ENCODE measurements around the gene ABLIM1. TPM values are rescaled to one million over a fixed set of nuclear protein-coding genes. Genes with fewer than 3 reads are reported as not detected.

ABLIM1 gene
- total and polyA plus RNA-seq, 2 of the 4 experiments (the other 2 are of a cell fraction): 7.7 to 9.9 TPM

DNA sequence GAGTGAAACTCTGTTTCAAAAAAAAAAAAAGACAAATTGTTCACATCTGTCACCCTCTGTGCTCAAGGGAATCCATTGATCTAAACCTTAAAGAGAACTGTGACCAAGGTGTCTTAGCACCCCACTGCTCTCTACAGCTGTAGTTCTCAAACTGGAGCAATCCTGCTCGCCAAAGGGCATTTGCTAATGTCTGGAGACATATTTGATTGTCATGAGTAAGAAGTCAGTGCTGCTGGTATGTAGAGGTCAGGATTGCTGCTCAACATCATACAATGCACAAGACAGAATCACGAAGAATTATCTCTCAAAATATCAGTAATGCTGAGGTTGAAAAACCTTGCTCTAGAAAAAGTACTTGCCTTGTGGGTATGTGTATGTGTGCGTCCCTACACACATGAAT lies 30.0 kb downstream of the ABLIM1 start:
- POLR2A ChIA-PET (ENCODE audit: unreplicated experiment): no interaction called here
- no peak overlapping the region for H2BK15ac ChIP-seq (ENCODE audit: low read depth, low read length)

More for the DNA sequence above, 30.0 kb downstream of the ABLIM1 start:
- Histone ChIP-seq H3K14ac (replicated peaks; ENCODE audit: low read depth, low read length) (no peak overlapping the region), H4K8ac (ENCODE audit: low read depth in 2 of 2, low read length in 2 of 2) (no peak overlapping the region), H3K4me1 (ENCODE audit: control insufficient read depth, insufficient read depth, low read length) (peaks cover 13% of the 10 kb centered on the region), H2AK9ac (replicated peaks; ENCODE audit: low read depth, low read length, poor library complexity) (no peak overlapping the region), H3K9ac (ENCODE audit: low read depth, low read length) (no peak overlapping the region), H2BK120ac (ENCODE audit: low read depth, low read length) (no peak overlapping the region), H4K91ac (ENCODE audit: insufficient read depth, low read depth, low read length) (no peak overlapping the region), H3K9me1 (ENCODE audit: insufficient read depth, low read length) (peaks cover 12% of the 10 kb centered on the region), H3K79me1 (ENCODE audit: low read depth in 1 of 2, low read length in 2 of 2) (no peaks in the 10 kb centered on the region), H4K5ac (ENCODE audit: low read depth, low read length) (no peak overlapping the region), H3K4ac (ENCODE audit: low read depth, low read length) (no peak overlapping the region), H3K27me3 (ENCODE audit: control insufficient read depth, insufficient read depth, low read length) (peaks cover 5% of the 10 kb centered on the region; the same call in 1 of the 2 replicates), H2AFZ (replicated peaks; ENCODE audit: low read length, poor library complexity) (no peak overlapping the region), H3K56ac (ENCODE audit: extremely low read depth, insufficient read depth, low read length) (no peak overlapping the region), H2AK5ac (ENCODE audit: low read depth, low read length) (no peak overlapping the region), H4K20me1 (ENCODE audit: insufficient read depth, low read length) (peaks cover 17% of the 10 kb centered on the region), H3K18ac (ENCODE audit: low read depth, low read length) (no peak overlapping the region), H3K9me3 (ENCODE audit: control insufficient read depth, insufficient read depth, low read length) (no peaks in the 10 kb centered on the region), H3K23ac (ENCODE audit: low read depth, low read length) (no peak overlapping the region), H2BK20ac (ENCODE audit: low read depth, low read length) (no peak overlapping the region), H3K27ac (ENCODE audit: insufficient read depth, low read length) (no peak overlapping the region), H3K4me3 (ENCODE audit: insufficient read depth, low read depth, low read length) (no peak overlapping the region), H3K4me2 (ENCODE audit: low read depth, low read length) (no peak overlapping the region), H2BK5ac (ENCODE audit: low read depth, low read length, poor library complexity, severe bottlenecking) (no peak overlapping the region), H3K36me3 (ENCODE audit: control insufficient read depth, insufficient read depth, low read length) (no peaks in the 10 kb centered on the region)
- TF ChIP-seq CHD1 (IDR thresholded peaks at IDR 0.05; ENCODE audit: low read depth, low read length): no peak
- TF ChIP-seq MAFK (IDR thresholded peaks at IDR 0.05; ENCODE audit: low read depth, low read length): no peak
- no peak for TF ChIP-seq MXI1 (IDR thresholded peaks at IDR 0.05; ENCODE audit: borderline replicate concordance, low read depth, low read length)
- no peak for TF ChIP-seq NFE2L2 (IDR thresholded peaks at IDR 0.05; ENCODE audit: low read depth, low read length)
- no peak for TF ChIP-seq POLR2A (IDR thresholded peaks at IDR 0.05; ENCODE audit: low read depth, low read length)
- no peak for TF ChIP-seq CEBPB (IDR thresholded peaks at IDR 0.05; ENCODE audit: low read depth, low read length)
- TF ChIP-seq, protein P1, sequence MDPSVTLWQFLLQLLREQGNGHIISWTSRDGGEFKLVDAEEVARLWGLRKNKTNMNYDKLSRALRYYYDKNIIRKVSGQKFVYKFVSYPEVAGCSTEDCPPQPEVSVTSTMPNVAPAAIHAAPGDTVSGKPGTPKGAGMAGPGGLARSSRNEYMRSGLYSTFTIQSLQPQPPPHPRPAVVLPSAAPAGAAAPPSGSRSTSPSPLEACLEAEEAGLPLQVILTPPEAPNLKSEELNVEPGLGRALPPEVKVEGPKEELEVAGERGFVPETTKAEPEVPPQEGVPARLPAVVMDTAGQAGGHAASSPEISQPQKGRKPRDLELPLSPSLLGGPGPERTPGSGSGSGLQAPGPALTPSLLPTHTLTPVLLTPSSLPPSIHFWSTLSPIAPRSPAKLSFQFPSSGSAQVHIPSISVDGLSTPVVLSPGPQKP (IDR thresholded peaks at IDR 0.05; ENCODE audit: borderline replicate concordance, low read depth, low read length): no peak
- no peak for TF ChIP-seq RCOR1 (IDR thresholded peaks at IDR 0.05; ENCODE audit: insufficient replicate concordance, low read length)
- no peak for TF ChIP-seq SMC3 (IDR thresholded peaks at IDR 0.05; ENCODE audit: low read depth, low read length)
- no peak for TF ChIP-seq FOS (IDR thresholded peaks at IDR 0.05; ENCODE audit: low read depth, low read length)
- TF ChIP-seq RFX5 (IDR thresholded peaks at IDR 0.05; ENCODE audit: low read depth, low read length): no peak
- in situ Hi-C loops (cut with MboI; ENCODE audit: low sequenced_read_pairs) (no loop called here), intact Hi-C loops (cut with micrococcal nuclease) (no loop called here), dilution Hi-C loops (cut with HindIII; ENCODE audit: low sequenced_read_pairs, unreplicated experiment) (no loop called here)
- no peak for ATAC-seq (ENCODE audit: low read depth)
- no peak for DNase-seq
- CTCF ChIA-PET: no interaction called here
- no CpG with 5 or more reads among the region's 3 CpGs for WGBS, 2 experiments (ENCODE audit: extremely low coverage in 2 of 2, insufficient read length in 1 of 2)
- no TSS peak for BruUV-seq (replicated peaks)

Measured in IMR-90 (cell line).